HUDEP-2 (cell line): ENCODE measurements around the gene ERBB4.
"Not testable (repeated sequence)": the region's sequence is repeated elsewhere in the genome, so short reads cannot be mapped to it uniquely, and the experiment has no call there.

Experiments
- DNase-seq, 76 experiments: peaks; one replicate each; lab custom pipeline; 2025; ENCODE audit not compliant: unreplicated experiment in 76 of 76; lab: John Stamatoyannopoulos, UW

Gene ERBB4

GRCh38 chr2:212157012-212157411 is 381.6 kb downstream of the ERBB4 start:
- DNase-seq: no peak

DNA sequence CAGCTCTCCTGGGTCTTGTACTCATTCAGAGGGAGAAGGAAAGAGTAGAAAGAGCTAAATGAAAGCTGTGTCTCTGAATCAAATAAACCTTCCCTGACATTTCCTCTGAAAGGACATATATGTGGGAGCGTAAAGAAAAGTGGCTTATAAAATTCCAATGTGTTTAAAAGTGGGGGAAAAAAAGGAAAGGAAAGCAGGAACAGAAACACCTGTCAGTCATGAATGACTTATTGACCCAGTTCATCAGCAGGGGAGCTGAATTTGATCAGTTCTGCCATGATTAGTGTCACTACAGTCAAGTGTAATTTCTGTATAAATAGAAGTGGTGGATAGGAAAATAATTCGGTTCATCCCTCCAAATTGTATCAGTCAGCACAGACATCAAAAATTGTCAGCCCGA is 382.5 kb downstream of the ERBB4 start:
- DNase-seq: no peak

DNA sequence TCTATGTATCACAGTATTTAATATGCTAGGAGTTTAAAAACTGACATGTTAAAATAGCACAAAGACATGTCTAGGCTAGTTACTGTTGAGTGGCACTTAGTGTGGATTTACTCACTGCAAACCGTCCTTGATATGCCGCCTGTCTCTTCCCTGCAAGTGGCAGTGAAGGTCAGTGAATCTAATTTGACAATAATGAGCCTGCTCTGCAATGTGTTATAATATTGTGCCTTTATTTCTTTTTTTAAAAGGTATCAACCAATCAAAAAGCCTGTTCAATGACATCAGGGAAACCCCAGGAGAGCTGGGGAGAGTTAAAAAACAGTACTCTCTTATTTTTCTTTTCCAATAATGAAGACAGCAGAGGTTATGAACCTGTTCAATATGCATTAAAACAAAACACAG is 384.1 kb downstream of the ERBB4 start:
- DNase-seq: no peak

DNA sequence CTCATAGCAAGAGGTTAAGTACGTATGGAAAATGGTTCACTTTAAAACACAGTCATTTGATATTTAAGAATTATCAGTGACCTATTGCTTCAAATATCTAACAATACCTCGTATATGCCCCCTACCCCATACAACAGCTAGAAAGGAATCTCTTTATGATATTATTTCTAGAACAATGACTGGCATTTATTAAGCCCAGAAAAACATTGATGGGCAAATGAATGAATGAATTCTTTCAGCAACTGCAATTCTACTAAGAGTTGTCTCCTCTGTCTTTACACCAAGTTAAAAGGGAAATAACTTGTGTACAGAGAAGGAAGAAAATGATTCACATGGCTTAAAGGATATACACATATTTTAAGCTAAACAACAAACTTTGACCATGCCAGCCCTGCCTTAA is 384.7 kb downstream of the ERBB4 start:
- no peak for DNase-seq

DNA sequence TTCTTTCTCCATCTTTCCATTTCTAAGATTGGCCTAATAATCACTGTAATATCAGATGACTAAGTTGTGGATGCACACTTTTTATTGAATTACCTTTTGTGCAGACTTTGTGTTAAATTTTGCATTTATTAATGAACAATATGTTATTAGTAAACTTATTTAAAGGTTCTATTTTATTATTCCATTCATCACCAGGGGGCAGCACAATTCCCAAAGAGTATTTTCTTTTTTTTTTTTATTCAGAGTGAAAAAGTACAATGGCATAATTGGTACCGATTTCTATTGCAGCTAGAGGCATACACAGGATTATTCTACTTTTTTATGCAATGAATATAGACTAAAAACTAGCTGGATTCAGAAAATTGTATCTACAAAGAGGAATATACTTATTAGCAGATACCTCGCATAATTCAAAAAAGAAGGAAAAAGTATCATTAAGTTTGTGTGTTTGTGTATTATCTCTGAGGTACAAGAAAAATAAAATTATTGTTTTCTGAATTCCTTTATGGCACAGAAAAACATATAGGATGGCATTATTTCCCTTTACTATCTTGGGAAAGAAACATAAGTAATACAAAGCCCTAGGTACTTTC is 390.6 kb downstream of the ERBB4 start:
- no peak for DNase-seq

- DNase-seq: no peak
Observed at GRCh38 chr2:212146416-212146815, 392.2 kb downstream of the ERBB4 start.

DNA sequence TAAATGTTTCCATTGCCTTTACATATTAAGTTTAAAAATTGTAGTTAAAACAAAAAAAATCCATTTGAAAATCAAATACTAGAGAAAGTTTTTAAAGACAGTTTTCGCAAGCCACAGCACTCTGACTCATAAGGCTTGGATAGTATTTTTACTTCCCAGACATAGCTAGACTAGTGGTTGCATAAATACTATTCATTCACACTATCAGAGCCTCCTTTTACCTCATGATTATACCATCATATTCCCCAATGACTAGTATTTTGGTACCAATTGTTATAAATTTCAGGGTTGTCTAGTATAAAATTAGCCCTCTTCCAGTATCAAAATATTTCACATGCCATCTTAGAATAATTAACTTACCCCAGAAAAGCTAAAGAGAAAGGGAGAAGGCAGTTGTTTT is 393.5 kb downstream of the ERBB4 start:
- no peak for DNase-seq

GRCh38 chr2:212142631-212143030 is 396.0 kb downstream of the ERBB4 start:
- no peak for DNase-seq

GRCh38 chr2:212141499-212141898 is 397.1 kb downstream of the ERBB4 start:
- DNase-seq: no peak

DNA sequence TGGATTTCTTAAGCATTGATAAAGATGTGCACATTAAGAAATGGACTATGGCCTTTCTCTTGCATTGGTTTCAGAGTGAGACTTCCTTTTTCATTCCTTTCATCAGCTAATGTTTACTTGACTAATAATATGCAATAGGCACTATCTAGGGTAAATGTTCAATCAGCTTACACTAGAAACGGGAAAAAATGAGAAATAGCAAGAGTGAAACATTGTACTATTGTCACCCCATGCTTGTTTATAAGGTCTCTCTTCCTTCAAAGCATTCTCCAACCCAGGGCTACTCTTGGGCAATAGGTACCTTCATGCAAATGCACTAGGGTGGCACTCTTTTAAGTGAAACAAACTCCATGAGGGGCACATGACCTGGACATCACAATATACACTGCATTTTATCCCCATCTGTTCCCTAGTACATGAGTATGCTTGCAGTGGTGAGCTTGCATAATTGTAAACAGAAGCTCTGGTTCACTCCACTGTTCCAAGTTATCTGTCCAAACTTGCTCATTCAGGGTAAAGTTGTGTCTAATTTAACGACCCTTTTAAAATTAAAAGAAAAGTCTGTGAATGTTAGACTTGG is 402.3 kb downstream of the ERBB4 start:
- DNase-seq: no peak

- DNase-seq: peak in 5 of 76 experiments; percentile 20 to 60 (median 36)
Observed at GRCh38 chr2:212135739-212136138, 402.9 kb downstream of the ERBB4 start.

GRCh38 chr2:212133337-212133736 is 405.3 kb downstream of the ERBB4 start:
- no peak for DNase-seq

- DNase-seq: no peak
Observed at GRCh38 chr2:212124598-212124997, 414.0 kb downstream of the ERBB4 start.

- DNase-seq: no peak
Observed at GRCh38 chr2:212119591-212119990, 419.0 kb downstream of the ERBB4 start.

DNA sequence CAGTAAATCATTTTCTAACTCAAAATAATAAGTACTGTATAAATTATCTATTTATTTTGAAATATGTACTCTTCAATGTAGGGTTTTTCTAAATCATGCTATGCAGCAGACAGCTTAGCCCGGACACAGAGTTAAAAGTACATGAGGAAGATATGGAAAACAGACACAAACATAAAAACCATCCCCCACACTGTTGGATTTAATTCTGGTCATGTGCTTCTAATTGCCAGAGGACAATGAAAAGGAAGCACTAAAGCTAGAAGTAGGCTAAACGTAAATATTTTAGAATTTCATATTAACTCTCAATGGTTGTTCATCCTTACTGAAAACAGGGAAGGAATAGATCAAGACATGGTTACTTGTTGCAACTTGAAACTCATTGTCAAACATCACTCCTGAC is 420.7 kb downstream of the ERBB4 start:
- DNase-seq: no peak

GRCh38 chr2:212114489-212114888 is 424.1 kb downstream of the ERBB4 start:
- DNase-seq: no peak

GRCh38 chr2:212112401-212112800 is 426.2 kb downstream of the ERBB4 start:
- no peak for DNase-seq

- no peak for DNase-seq
Observed at GRCh38 chr2:212109792-212110680, 428.6 kb downstream of the ERBB4 start.

GRCh38 chr2:212109217-212109616 is 429.4 kb downstream of the ERBB4 start:
- DNase-seq: no peak

GRCh38 chr2:212107989-212108388 is 430.6 kb downstream of the ERBB4 start:
- no peak for DNase-seq

DNA sequence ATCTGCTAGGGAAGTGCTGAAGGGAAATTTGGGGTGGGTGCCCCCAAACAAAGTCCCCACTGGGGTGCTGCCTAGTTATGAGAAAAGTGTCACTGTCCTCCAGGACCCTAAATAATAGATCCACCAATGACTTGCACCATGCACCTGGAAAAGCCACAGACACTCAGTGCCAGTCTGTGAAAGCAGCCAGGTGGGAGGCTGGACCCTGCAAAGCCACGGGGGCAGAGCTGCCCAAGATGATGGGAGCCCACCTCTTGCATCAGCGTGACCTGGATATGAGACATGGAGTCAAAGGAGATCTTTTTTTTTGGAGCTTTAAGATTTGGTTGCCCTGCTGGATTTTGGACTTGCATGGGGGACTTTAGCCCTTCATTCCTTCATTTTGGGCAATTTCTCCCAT is 431.6 kb downstream of the ERBB4 start:
- DNase-seq: no peak

DNA sequence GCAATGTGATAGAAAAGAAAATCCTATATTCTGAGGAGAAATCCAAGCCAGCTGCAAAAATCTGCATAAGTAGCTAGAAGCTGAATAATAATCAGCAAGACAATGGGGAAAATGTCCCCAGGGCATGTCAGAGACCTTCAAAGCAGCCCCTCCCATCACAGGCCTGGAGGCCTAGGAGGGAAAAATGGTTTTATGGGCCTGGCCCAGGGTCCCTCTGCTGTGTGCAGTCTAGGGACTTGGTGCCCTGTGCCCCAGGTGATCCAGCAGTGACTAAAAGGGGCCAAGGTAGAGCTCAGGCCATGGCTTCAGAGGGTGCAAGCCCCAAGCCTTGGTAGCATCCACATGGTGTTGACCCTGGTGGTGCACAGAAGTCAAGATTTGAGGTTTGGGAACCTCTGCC is 432.1 kb downstream of the ERBB4 start:
- DNase-seq: not testable (repeated sequence)
